GM19467 (cell line): ENCODE measurements around the gene AGRN.
"Not testable (repeated sequence)": the region's sequence is repeated elsewhere in the genome, so short reads cannot be mapped to it uniquely, and the experiment has no call there.

Source experiments
- ATAC-seq: cut with Tn5 transposase; IDR thresholded peaks from one replicate; pipeline ENCODE4 v1.9.1; 2021; ENCODE audit warnings: mild to moderate bottlenecking, moderate library complexity; ENCODE audit not compliant: unreplicated experiment

The AGRN gene

GRCh38 chr1:981491-981954, 38.4 kb upstream of the AGRN start:
- no peak for ATAC-seq

- no peak for ATAC-seq
These were observed 37.9 kb upstream of the AGRN start, which contains the start of gene PERM1 for GRCh38 chr1:981955-982558. Gene PERM1 (minus strand): TSS chr1:982093. CDS start chr1:981029, 1,064 bp downstream.

GRCh38 chr1:982765-983436, 37.0 kb upstream of the AGRN start:
- ATAC-seq = no peak

- ATAC-seq = no peak
These were observed 36.0 kb upstream of the AGRN start for GRCh38 chr1:983798-984475.

GRCh38 chr1:984476-984814, 35.5 kb upstream of the AGRN start:
- ATAC-seq = no peak

GRCh38 chr1:985126-985525, 34.8 kb upstream of the AGRN start:
- no peak for ATAC-seq

GRCh38 chr1:988061-988460, 31.9 kb upstream of the AGRN start:
- not testable (repeated sequence) for ATAC-seq

GRCh38 chr1:991275-991674, 28.6 kb upstream of the AGRN start:
- ATAC-seq = not testable (repeated sequence)

- no peak for ATAC-seq
These were observed 28.0 kb upstream of the AGRN start for GRCh38 chr1:991895-992294.

- ATAC-seq = no peak
These were observed 27.6 kb upstream of the AGRN start for GRCh38 chr1:992362-992761.

- ATAC-seq = no peak
These were observed 26.4 kb upstream of the AGRN start for GRCh38 chr1:993379-993995.

GRCh38 chr1:994546-994945, 25.4 kb upstream of the AGRN start:
- not testable (repeated sequence) for ATAC-seq

GRCh38 chr1:995665-996633, 24.0 kb upstream of the AGRN start:
- ATAC-seq = no peak

- ATAC-seq = no peak
These were observed 22.8 kb upstream of the AGRN start for GRCh38 chr1:996851-997712.

- no peak for ATAC-seq
These were observed 22.3 kb upstream of the AGRN start for GRCh38 chr1:997713-997992.

- ATAC-seq = no peak
These were observed 21.8 kb upstream of the AGRN start for GRCh38 chr1:997993-998744.

- ATAC-seq = no peak
These were observed 21.2 kb upstream of the AGRN start for GRCh38 chr1:998745-998994.

- ATAC-seq = no peak
These were observed 20.8 kb upstream of the AGRN start for GRCh38 chr1:998995-999724.
